ENCODE data around the gene ZFP57. TPM values are rescaled to one million over a fixed set of nuclear protein-coding genes. Genes with fewer than 3 reads are reported as not detected.

ZFP57 gene
- total RNA-seq, 4 donors from 2014 or later = 0.76 TPM; not detected in 3

- no peaks in the 10 kb centered on the region for H3K27me3 ChIP-seq
- H3K27ac ChIP-seq = no peak overlapping the region
- DNase-seq (ENCODE audit: low spot score in 2 of 2) = no peak
- no peak overlapping the region for H3K4me3 ChIP-seq
- no peaks in the 10 kb centered on the region for H3K4me1 ChIP-seq
- H3K36me3 ChIP-seq = no peaks in the 10 kb centered on the region
- 35% methylated on average over 3 of the region's 3 CpGs for WGBS
- TF ChIP-seq CTCF (IDR thresholded peaks at IDR 0.05) = no peak
- no peak for TF ChIP-seq POLR2A (IDR thresholded peaks at IDR 0.05)
- no peak for TF ChIP-seq EP300 (IDR thresholded peaks at IDR 0.05)
- no peak for TF ChIP-seq POLR2AphosphoS5 (IDR thresholded peaks at IDR 0.05)
- H3K9me3 ChIP-seq = no peaks in the 10 kb centered on the region
Observed at GRCh38 chr6:29641430-29642148, 39.4 kb downstream of the ZFP57 start.

- Histone ChIP-seq H3K4me1 (peaks cover 10% of the 10 kb centered on the region), H3K36me3 (no peaks in the 10 kb centered on the region), H3K9me3 (no peaks in the 10 kb centered on the region), H3K4me3 (no peak overlapping the region), H3K27me3 (no peaks in the 10 kb centered on the region), H3K27ac (no peak overlapping the region)
- no peak for DNase-seq (ENCODE audit: low spot score in 2 of 2)
- TF ChIP-seq POLR2AphosphoS5 (IDR thresholded peaks at IDR 0.05) = no peak
- TF ChIP-seq POLR2A (IDR thresholded peaks at IDR 0.05) = no peak
- TF ChIP-seq CTCF (IDR thresholded peaks at IDR 0.05) = no peak
- TF ChIP-seq EP300 (IDR thresholded peaks at IDR 0.05) = no peak
- WGBS = 88% methylated on average over 9 of the region's 9 CpGs
Observed at GRCh38 chr6:29637247-29637646, 43.7 kb downstream of the ZFP57 start.

- no peak for TF ChIP-seq POLR2A (IDR thresholded peaks at IDR 0.05)
- TF ChIP-seq EP300 (IDR thresholded peaks at IDR 0.05) = no peak
- no peak for TF ChIP-seq CTCF (IDR thresholded peaks at IDR 0.05)
- TF ChIP-seq POLR2AphosphoS5 (IDR thresholded peaks at IDR 0.05) = no peak
- Histone ChIP-seq H3K27me3 (no peaks in the 10 kb centered on the region), H3K36me3 (no peaks in the 10 kb centered on the region), H3K4me1 (peaks cover 29% of the 10 kb centered on the region), H3K27ac (no peak overlapping the region), H3K4me3 (peak overlapping the region; percentile 67), H3K9me3 (no peaks in the 10 kb centered on the region)
- WGBS = 6% methylated on average over 9 of the region's 9 CpGs
- DNase-seq (ENCODE audit: low spot score in 2 of 2) = no peak
Observed at GRCh38 chr6:29633534-29633905, 47.4 kb downstream of the ZFP57 start.

- TF ChIP-seq EP300 (IDR thresholded peaks at IDR 0.05) (no peak), CTCF (IDR thresholded peaks at IDR 0.05) (no peak), POLR2AphosphoS5 (IDR thresholded peaks at IDR 0.05) (no peak)
- WGBS = 0% methylated on average over 32 of the region's 57 CpGs
- H3K27me3 ChIP-seq = no peaks in the 10 kb centered on the region
Observed at GRCh38 chr6:29632789-29633533, 48.0 kb downstream of the ZFP57 start, which contains the start of gene GABBR1. GABBR1 (minus strand) TSS chr6:29633183; CDS start chr6:29632385, 798 bp downstream.

More at GRCh38 chr6:29632789-29633533, 48.0 kb downstream of the ZFP57 start, which contains the start of gene GABBR1:
- Histone ChIP-seq H3K36me3 (no peaks in the 10 kb centered on the region), H3K9me3 (no peaks in the 10 kb centered on the region), H3K27ac (peak within 1 kb of the TSS; percentile 15), H3K4me1 (peaks cover 34% of the 10 kb centered on the region), H3K4me3 (peak within 1 kb of the TSS; percentile 67)
- DNase-seq (ENCODE audit: low spot score in 2 of 2) = peak; percentile 92 to 94

All from suprapubic skin (tissue), 4 donors.